GM13976 (cell line): ENCODE results near the gene RASEF.
"Not testable (repeated sequence)": the region's sequence is repeated elsewhere in the genome, so short reads cannot be mapped to it uniquely, and the experiment has no call there.

Experiments
- DNase-seq: peaks from one replicate; pipeline ENCODE4 v3.0.0; 2012; ENCODE audit warnings: low spot score
- CTCF ChIP-seq: IDR thresholded peaks from 2 replicates; pipeline ENCODE4 v1.5.1; 2012; ENCODE audit warnings: borderline replicate concordance, mild to moderate bottlenecking; ENCODE audit not compliant: insufficient read depth; ENCODE audit errors: extremely low read depth, missing control alignments, control extremely low read depth
- in situ Hi-C: fragments of 300-500 bp; cut with MboI; formaldehyde crosslinking; loops from one replicate; pipeline ENCODE4 v1.12.0; 2022; ENCODE audit warnings: low sequenced_read_pairs, mixed read lengths, inconsistent platforms; ENCODE audit not compliant: unreplicated experiment

Gene RASEF

GRCh38 chr9:83062651-83063527 is at the start of gene RASEF:
Gene RASEF (minus strand): TSS chr9:83063142. CDS start chr9:83062867, 275 bp downstream.
- TF ChIP-seq CTCF: no peak
- no peak for DNase-seq
- in situ Hi-C loops: no loop called here

- TF ChIP-seq CTCF: no peak
- DNase-seq: no peak
- in situ Hi-C loops: no loop called here
These were observed 48.2 kb upstream of the RASEF start for GRCh38 chr9:83111169-83111568.

- in situ Hi-C loops: no loop called here
- TF ChIP-seq CTCF: no peak
These were observed 46.4 kb upstream of the RASEF start for GRCh38 chr9:83109296-83109695.

GRCh38 chr9:83108208-83108607 is 45.3 kb upstream of the RASEF start:
- in situ Hi-C loops: no loop called here
- no peak for TF ChIP-seq CTCF
- no peak for DNase-seq

More at GRCh38 chr9:83109296-83109695, 46.4 kb upstream of the RASEF start:
- DNase-seq: no peak

- no peak for TF ChIP-seq CTCF
- no peak for DNase-seq
- in situ Hi-C loops: no loop called here
These were observed 43.8 kb upstream of the RASEF start for GRCh38 chr9:83106772-83107171.

- in situ Hi-C loops: no loop called here
- no peak for TF ChIP-seq CTCF
- DNase-seq: no peak
These were observed 43.3 kb upstream of the RASEF start for GRCh38 chr9:83106263-83106662.

- in situ Hi-C loops: no loop called here
- no peak for TF ChIP-seq CTCF
- no peak for DNase-seq
These were observed 34.7 kb upstream of the RASEF start for GRCh38 chr9:83097633-83098032.

GRCh38 chr9:83093311-83093710 is 30.4 kb upstream of the RASEF start:
- DNase-seq, in situ Hi-C loops: not testable (repeated sequence)
